ENCODE measurements around the gene SUSD1.

Gene SUSD1

GRCh38 chr9:112035166-112035826 is 139.8 kb downstream of the SUSD1 start:
- DNase-seq: no peak

GRCh38 chr9:112034216-112034611 is 140.9 kb downstream of the SUSD1 start:
- no peak for DNase-seq

- DNase-seq: no peak
Observed at GRCh38 chr9:112033237-112034215, 141.6 kb downstream of the SUSD1 start.

- no peak for DNase-seq
Observed at GRCh38 chr9:112032743-112033142, 142.4 kb downstream of the SUSD1 start.

GRCh38 chr9:112032009-112032408 is 143.1 kb downstream of the SUSD1 start:
- no peak for DNase-seq

GRCh38 chr9:112031400-112031799 is 143.7 kb downstream of the SUSD1 start:
- no peak for DNase-seq

GRCh38 chr9:112029921-112030444 is 145.1 kb downstream of the SUSD1 start:
- no peak for DNase-seq

- DNase-seq: no peak
Observed at GRCh38 chr9:112028242-112029221, 146.6 kb downstream of the SUSD1 start.

- DNase-seq: no peak
Observed at GRCh38 chr9:112025850-112026249, 149.2 kb downstream of the SUSD1 start.

- no peak for DNase-seq
Observed at GRCh38 chr9:112021742-112022141, 153.4 kb downstream of the SUSD1 start.

- DNase-seq: no peak
Observed at GRCh38 chr9:112020680-112021596, 154.2 kb downstream of the SUSD1 start.

- DNase-seq: no peak
Observed at GRCh38 chr9:112017878-112018277, 157.2 kb downstream of the SUSD1 start.

GRCh38 chr9:112015736-112016135 is 159.4 kb downstream of the SUSD1 start:
- no peak for DNase-seq

GRCh38 chr9:112015149-112015548 is 159.9 kb downstream of the SUSD1 start:
- no peak for DNase-seq

- no peak for DNase-seq
Observed at GRCh38 chr9:112013266-112013665, 161.8 kb downstream of the SUSD1 start.

- no peak for DNase-seq
Observed at GRCh38 chr9:112012026-112012902, 162.8 kb downstream of the SUSD1 start.

GRCh38 chr9:112011051-112011620 is 164.0 kb downstream of the SUSD1 start:
- no peak for DNase-seq

GRCh38 chr9:112010537-112010936 is 164.6 kb downstream of the SUSD1 start:
- no peak for DNase-seq

- no peak for DNase-seq
Observed at GRCh38 chr9:112009656-112010055, 165.4 kb downstream of the SUSD1 start.

All from stimulated activated CD4-positive, alpha-beta T cell treated with anti-CD3 and anti-CD28 coated beads, Interleukin-12 subunit alpha, Interleukin-12 subunit beta, amount 100 ng/mL, for 4 hours (primary cell).